HG02852 (cell line): ENCODE measurements around the gene ENPP6.
"Not testable (repeated sequence)": the region's sequence is repeated elsewhere in the genome, so short reads cannot be mapped to it uniquely, and the experiment has no call there.

Experiments used
- ATAC-seq: cut with Tn5 transposase; IDR thresholded peaks from one replicate; pipeline ENCODE4 v1.9.1; 2021; ENCODE audit warnings: mild to moderate bottlenecking, moderate library complexity; ENCODE audit not compliant: unreplicated experiment

ENPP6 gene

GRCh38 chr4:184066584-184067300, 150.9 kb downstream of the ENPP6 start:
- no peak for ATAC-seq

GRCh38 chr4:184064877-184065276, 152.8 kb downstream of the ENPP6 start:
- no peak for ATAC-seq

GRCh38 chr4:184062769-184063168, 154.9 kb downstream of the ENPP6 start:
- ATAC-seq = no peak

- no peak for ATAC-seq
These were observed 156.1 kb downstream of the ENPP6 start for GRCh38 chr4:184061582-184061981.

GRCh38 chr4:184059099-184059498, 158.6 kb downstream of the ENPP6 start:
- ATAC-seq = no peak

- no peak for ATAC-seq
These were observed 159.6 kb downstream of the ENPP6 start for GRCh38 chr4:184058026-184058425.

- ATAC-seq = no peak
These were observed 160.8 kb downstream of the ENPP6 start for GRCh38 chr4:184056877-184057276.

GRCh38 chr4:184053434-184053833, 164.2 kb downstream of the ENPP6 start:
- no peak for ATAC-seq

- no peak for ATAC-seq
These were observed 165.1 kb downstream of the ENPP6 start for GRCh38 chr4:184052616-184053015.

GRCh38 chr4:184051262-184051661, 166.4 kb downstream of the ENPP6 start:
- ATAC-seq = not testable (repeated sequence)

GRCh38 chr4:184046148-184046547, 171.5 kb downstream of the ENPP6 start:
- no peak for ATAC-seq

GRCh38 chr4:184041156-184041555, 176.5 kb downstream of the ENPP6 start:
- no peak for ATAC-seq

- ATAC-seq = no peak
These were observed 177.7 kb downstream of the ENPP6 start for GRCh38 chr4:184039963-184040383.
